CD4-positive, alpha-beta memory T cell (primary cell): ENCODE data around the gene ST14. TPM values are rescaled to one million over a fixed set of nuclear protein-coding genes. Genes with fewer than 3 reads are reported as not detected.
A peak's percentile ranks its signal among the peaks of the same experiment; 100 is the strongest.
"Not testable (repeated sequence)": the region's sequence is repeated elsewhere in the genome, so short reads cannot be mapped to it uniquely, and the experiment has no call there.

Source experiments
- CTCF ChIA-PET: fragments of 350-600 bp; sonication (Branson Sonifier 250); formaldehyde crosslinking; loops from one replicate; lab custom pipeline; 2021; ENCODE audit warnings: inconsistent platforms; ENCODE audit not compliant: partially characterized antibody; lab: Charles Lee
- POLR2A ChIA-PET: fragments of 350-600 bp; sonication (Branson Sonifier 250); formaldehyde crosslinking; loops from one replicate; lab custom pipeline; 2021; ENCODE audit not compliant: partially characterized antibody; lab: Charles Lee
- DNase-seq, 5 donors: peaks; one replicate each; pipeline versions ENCODE4 v3.0.0 to v3.0.0-alpha.2; 2020 to 2022; ENCODE audit warnings: mixed read lengths in 1 of 5
- H3K27ac ChIP-seq: one replicate; pipeline ENCODE4 v1.7.0; 2013; ENCODE audit warnings: low read depth, low read length
- H3K27me3 ChIP-seq: 2 replicates; pipeline ENCODE4 v1.7.0; 2013; ENCODE audit warnings: mild to moderate bottlenecking, low read length, moderate library complexity; ENCODE audit not compliant: insufficient read depth
- H3K36me3 ChIP-seq: 2 replicates; pipeline ENCODE4 v1.7.0; 2013; ENCODE audit warnings: mild to moderate bottlenecking, low read length, moderate library complexity; ENCODE audit not compliant: insufficient read depth
- H3K4me1 ChIP-seq: 2 replicates; pipeline ENCODE4 v1.7.0; 2013; ENCODE audit warnings: mild to moderate bottlenecking, low read length, moderate library complexity; ENCODE audit not compliant: insufficient read depth
- H3K4me3 ChIP-seq, 2 donors: one replicate each; pipeline ENCODE4 v1.7.0; 2013; ENCODE audit warnings: low read length in 2 of 2, mild to moderate bottlenecking in 1 of 2
- H3K9me3 ChIP-seq, 2 donors: one replicate each; pipeline ENCODE4 v1.7.0; 2013; ENCODE audit warnings: low read length in 2 of 2, control low read depth in 1 of 2; ENCODE audit not compliant: control insufficient read depth in 1 of 2
- H3K27ac Mint-ChIP-seq, 7 donors: one replicate each; pipeline ENCODE4 v1.8.0; 2020 to 2021; ENCODE audit warnings: mixed read lengths in 7 of 7, mild to moderate bottlenecking in 6 of 7, inconsistent platforms in 3 of 7, moderate library complexity in 3 of 7
- H3K27me3 Mint-ChIP-seq, 2 donors: one replicate each; pipeline ENCODE4 v1.8.0; 2020 to 2021; ENCODE audit warnings: mixed read lengths in 2 of 2
- H3K36me3 Mint-ChIP-seq, 2 donors: one replicate each; pipeline ENCODE4 v1.8.0; 2020 to 2021; ENCODE audit warnings: mixed read lengths in 2 of 2, inconsistent platforms in 1 of 2, mild to moderate bottlenecking in 1 of 2
- H3K4me1 Mint-ChIP-seq, 4 donors: one replicate each; pipeline ENCODE4 v1.8.0; 2020 to 2021; ENCODE audit warnings: mixed read lengths in 4 of 4, mild to moderate bottlenecking in 1 of 4
- H3K4me3 Mint-ChIP-seq, 8 donors: one replicate each; pipeline ENCODE4 v1.8.0; 2020 to 2021; ENCODE audit warnings: mixed read lengths in 8 of 8, mild to moderate bottlenecking in 7 of 8, moderate library complexity in 6 of 8, inconsistent platforms in 3 of 8
- H3K9me3 Mint-ChIP-seq, 8 donors: one replicate each; pipeline ENCODE4 v1.8.0; 2020 to 2021; ENCODE audit warnings: mixed read lengths in 8 of 8, mild to moderate bottlenecking in 5 of 8, inconsistent platforms in 3 of 8, moderate library complexity in 1 of 8
- intact Hi-C: fragments of 100-400 bp; cut with micrococcal nuclease; formaldehyde crosslinking; loops from one replicate; pipeline ENCODE4 v1.15.1; 2023
- polyA plus RNA-seq, 2 donors: library from polyadenylated mRNA; unstranded; fragments of 300-500 nt; fragmentation: Illumina TruSeq; gene quantifications; one replicate each; pipeline ENCODE4 v1.2.3, GENCODE V29; 2021
- total RNA-seq, 2 experiments: library from RNA; stranded (reverse); gene quantifications; one replicate each; pipeline ENCODE4 v1.2.3, GENCODE V29; 2021

The ST14 gene
- total and polyA plus RNA-seq, 4 experiments from 2014 or later: 0.47 to 0.79 (median 0.72) TPM; not detected in 1

- CTCF ChIA-PET, H3K27me3 Mint-ChIP-seq, H3K4me3 Mint-ChIP-seq, H3K27ac ChIP-seq, intact Hi-C loops, H3K9me3 ChIP-seq, H3K4me1 ChIP-seq, H3K9me3 Mint-ChIP-seq, H3K4me1 Mint-ChIP-seq, H3K36me3 ChIP-seq, POLR2A ChIA-PET, DNase-seq, H3K4me3 ChIP-seq, H3K27me3 ChIP-seq, H3K36me3 Mint-ChIP-seq: not testable (repeated sequence)
- peak overlapping the region in 1 of 7 donors; percentile 37 for H3K27ac Mint-ChIP-seq
These were observed 34.0 kb downstream of the ST14 start for GRCh38 chr11:130193551-130193950.

DNA sequence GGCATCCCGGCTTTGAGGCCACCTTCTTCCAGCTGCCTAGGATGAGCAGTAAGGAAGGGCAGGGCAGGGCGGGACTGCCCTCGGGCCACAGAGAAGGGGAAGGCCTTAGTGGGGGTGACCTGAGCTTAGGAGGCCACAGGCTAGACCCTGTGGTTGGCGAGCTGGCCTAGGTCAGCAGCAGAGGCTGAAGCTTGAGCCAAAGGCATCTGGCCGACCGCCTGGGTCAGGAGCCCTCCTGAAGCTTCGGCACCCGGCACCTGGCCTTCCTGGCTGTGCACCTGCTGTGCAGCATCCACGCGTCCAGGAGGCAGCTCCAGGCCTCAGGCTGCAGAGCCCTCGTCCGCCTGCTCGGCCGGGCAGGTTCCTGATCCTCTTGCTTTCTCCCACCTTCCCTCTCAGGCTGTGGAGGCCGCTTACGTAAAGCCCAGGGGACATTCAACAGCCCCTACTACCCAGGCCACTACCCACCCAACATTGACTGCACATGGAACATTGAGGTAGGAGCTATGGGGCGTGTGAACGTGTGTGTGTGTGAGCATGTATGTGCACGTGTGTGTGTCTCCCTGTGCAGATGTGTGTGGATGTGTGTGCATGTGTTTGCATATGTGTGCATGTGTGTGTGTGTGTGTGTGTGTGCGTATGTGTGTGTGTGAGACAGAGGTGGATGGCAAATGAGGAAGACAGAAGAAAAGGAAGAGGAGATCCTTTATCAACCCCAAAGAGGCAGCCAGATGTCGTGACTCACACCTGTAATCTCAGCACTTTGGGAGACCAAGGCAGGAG is 34.9 kb downstream of the ST14 start:
- Mint-ChIP-seq H3K27ac (no peak overlapping the region), H3K4me3 (peak overlapping the region in 1 of 8 donors; percentile 18), H3K4me1 (no peaks in the 10 kb centered on the region), H3K9me3 (peaks cover 0 to 1% (median 0%) of the 10 kb centered on the region in 8 donors), H3K27me3 (no peaks in the 10 kb centered on the region), H3K36me3 (no peaks in the 10 kb centered on the region)
- no peak overlapping the region for H3K27ac ChIP-seq
- no peaks in the 10 kb centered on the region for H3K36me3 ChIP-seq
- H3K9me3 ChIP-seq: no peaks in the 10 kb centered on the region
- H3K4me1 ChIP-seq: no peaks in the 10 kb centered on the region
- no peak for DNase-seq
- intact Hi-C loops: no loop called here
- H3K27me3 ChIP-seq: no peaks in the 10 kb centered on the region
- no peak overlapping the region for H3K4me3 ChIP-seq
- ChIA-PET CTCF (no interaction called here), POLR2A (no interaction called here)

DNA sequence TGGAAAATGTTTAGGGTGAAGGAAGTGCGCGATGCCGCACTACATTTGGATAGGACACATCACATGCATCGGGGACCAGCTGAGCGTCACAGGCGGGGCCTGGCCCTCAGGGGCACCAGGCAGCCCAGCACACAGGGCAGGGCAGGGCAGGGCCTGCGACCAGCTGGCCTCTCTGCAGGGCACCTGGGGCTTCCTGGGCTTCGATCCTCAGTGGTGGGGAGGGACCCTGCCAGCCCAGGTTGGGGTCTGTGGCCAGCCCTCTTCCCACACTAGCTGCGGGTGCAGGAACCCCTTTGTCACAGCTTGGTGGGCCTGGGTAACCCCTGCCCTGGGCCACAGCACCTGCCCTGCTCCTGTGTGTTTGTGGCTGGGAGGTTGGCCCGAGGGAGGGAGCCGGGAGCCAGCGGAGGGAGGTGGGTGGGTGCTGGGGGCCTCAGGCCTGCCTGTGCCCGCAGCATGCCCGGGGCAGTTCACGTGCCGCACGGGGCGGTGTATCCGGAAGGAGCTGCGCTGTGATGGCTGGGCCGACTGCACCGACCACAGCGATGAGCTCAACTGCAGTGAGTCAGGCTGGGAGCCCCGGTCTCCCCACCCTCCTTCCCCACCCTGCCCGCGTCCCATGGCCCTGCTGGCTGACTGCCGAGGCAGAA is 37.9 kb downstream of the ST14 start:
- no peaks in the 10 kb centered on the region for H3K4me1 ChIP-seq
- H3K9me3 Mint-ChIP-seq: peaks cover 0 to 1% (median 0%) of the 10 kb centered on the region in 8 donors
- H3K36me3 ChIP-seq: no peaks in the 10 kb centered on the region
- intact Hi-C loops: no loop called here
- no peaks in the 10 kb centered on the region for H3K4me1 Mint-ChIP-seq
- no peak overlapping the region for H3K4me3 Mint-ChIP-seq
- no peak overlapping the region for H3K4me3 ChIP-seq
- H3K27ac ChIP-seq: no peak overlapping the region
- H3K27me3 Mint-ChIP-seq: no peaks in the 10 kb centered on the region
- DNase-seq: no peak
- no peaks in the 10 kb centered on the region for H3K36me3 Mint-ChIP-seq
- ChIA-PET POLR2A (no interaction called here), CTCF (no interaction called here)
- H3K27ac Mint-ChIP-seq: peak overlapping the region in 1 of 7 donors; percentile 57
- H3K9me3 ChIP-seq: no peaks in the 10 kb centered on the region
- no peaks in the 10 kb centered on the region for H3K27me3 ChIP-seq

DNA sequence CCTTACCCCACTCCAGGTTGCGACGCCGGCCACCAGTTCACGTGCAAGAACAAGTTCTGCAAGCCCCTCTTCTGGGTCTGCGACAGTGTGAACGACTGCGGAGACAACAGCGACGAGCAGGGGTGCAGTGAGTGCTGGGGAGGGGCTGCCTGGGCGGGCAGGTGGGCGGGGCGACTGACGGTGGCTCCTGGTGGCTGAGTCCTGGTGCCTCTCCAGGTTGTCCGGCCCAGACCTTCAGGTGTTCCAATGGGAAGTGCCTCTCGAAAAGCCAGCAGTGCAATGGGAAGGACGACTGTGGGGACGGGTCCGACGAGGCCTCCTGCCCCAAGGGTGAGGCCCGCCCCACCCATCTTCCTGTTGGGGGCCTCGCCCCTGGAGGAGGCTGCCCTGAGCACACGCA is 38.7 kb downstream of the ST14 start:
- DNase-seq: no peak
- H3K27ac ChIP-seq: no peak overlapping the region
- Mint-ChIP-seq H3K36me3 (no peaks in the 10 kb centered on the region), H3K27ac (no peak overlapping the region), H3K4me1 (no peaks in the 10 kb centered on the region), H3K27me3 (peaks cover 0 to under 1% of the 10 kb centered on the region in 2 donors), H3K9me3 (peaks cover 0 to 1% (median 0%) of the 10 kb centered on the region in 8 donors), H3K4me3 (no peak overlapping the region)
- H3K27me3 ChIP-seq: no peaks in the 10 kb centered on the region
- no peaks in the 10 kb centered on the region for H3K36me3 ChIP-seq
- H3K4me1 ChIP-seq: no peaks in the 10 kb centered on the region
- ChIA-PET CTCF (no interaction called here), POLR2A (no interaction called here)
- H3K9me3 ChIP-seq: no peaks in the 10 kb centered on the region
- no peak overlapping the region for H3K4me3 ChIP-seq
- intact Hi-C loops: no loop called here

GRCh38 chr11:130198964-130199363 is 39.4 kb downstream of the ST14 start:
- CTCF ChIA-PET: no interaction called here

DNA sequence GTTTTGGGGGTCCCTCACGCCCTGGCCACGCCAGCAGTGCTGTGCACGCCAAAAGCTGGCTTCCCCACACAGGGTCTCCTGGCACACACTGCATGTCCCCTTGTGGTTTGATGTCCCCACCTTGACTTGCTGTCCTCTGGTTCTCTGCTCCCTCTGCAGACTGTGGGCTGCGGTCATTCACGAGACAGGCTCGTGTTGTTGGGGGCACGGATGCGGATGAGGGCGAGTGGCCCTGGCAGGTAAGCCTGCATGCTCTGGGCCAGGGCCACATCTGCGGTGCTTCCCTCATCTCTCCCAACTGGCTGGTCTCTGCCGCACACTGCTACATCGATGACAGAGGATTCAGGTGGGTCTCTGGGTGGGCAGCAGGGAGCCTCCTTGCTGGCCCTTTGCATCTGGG is 40.2 kb downstream of the ST14 start:
- H3K36me3 Mint-ChIP-seq: no peaks in the 10 kb centered on the region
- DNase-seq: no peak
- POLR2A ChIA-PET: no interaction called here

More at GRCh38 chr11:130198964-130199363, 39.4 kb downstream of the ST14 start:
- Mint-ChIP-seq H3K27ac (no peak overlapping the region), H3K4me1 (no peaks in the 10 kb centered on the region), H3K4me3 (no peak overlapping the region), H3K27me3 (peaks cover 0 to 1% of the 10 kb centered on the region in 2 donors), H3K9me3 (peaks cover 0 to 1% (median 0%) of the 10 kb centered on the region in 8 donors), H3K36me3 (no peaks in the 10 kb centered on the region)
- H3K9me3 ChIP-seq: no peaks in the 10 kb centered on the region
- H3K4me1 ChIP-seq: no peaks in the 10 kb centered on the region
- no peak for DNase-seq
- H3K27ac ChIP-seq: no peak overlapping the region
- no peaks in the 10 kb centered on the region for H3K27me3 ChIP-seq
- H3K36me3 ChIP-seq: no peaks in the 10 kb centered on the region
- intact Hi-C loops: no loop called here
- POLR2A ChIA-PET: no interaction called here
- H3K4me3 ChIP-seq: no peak overlapping the region

GRCh38 chr11:130201026-130201425 is 41.4 kb downstream of the ST14 start:
- Mint-ChIP-seq H3K4me1 (no peaks in the 10 kb centered on the region), H3K27ac (no peak overlapping the region), H3K9me3 (peaks cover 0 to 3% (median 0%) of the 10 kb centered on the region in 8 donors), H3K36me3 (no peaks in the 10 kb centered on the region), H3K27me3 (peaks cover 0 to 1% of the 10 kb centered on the region in 2 donors), H3K4me3 (peak overlapping the region in 1 of 8 donors; percentile 60)
- no peaks in the 10 kb centered on the region for H3K27me3 ChIP-seq
- intact Hi-C loops: no loop called here
- no peaks in the 10 kb centered on the region for H3K4me1 ChIP-seq
- H3K9me3 ChIP-seq: no peaks in the 10 kb centered on the region
- H3K4me3 ChIP-seq: no peak overlapping the region
- ChIA-PET POLR2A (no interaction called here), CTCF (interaction anchor here (0.8 to 1.8 kb wide), 2 partner anchors 9 to 15 kb away, joined by 3 to 6 read pairs; no protein-coding TSS in a partner anchor)
- no peak overlapping the region for H3K27ac ChIP-seq
- DNase-seq: no peak
- no peaks in the 10 kb centered on the region for H3K36me3 ChIP-seq

More for the DNA sequence above, 40.2 kb downstream of the ST14 start:
- Mint-ChIP-seq H3K27ac (no peak overlapping the region), H3K9me3 (peaks cover 0 to 1% (median 0%) of the 10 kb centered on the region in 8 donors), H3K27me3 (peaks cover 0 to 1% of the 10 kb centered on the region in 2 donors), H3K4me1 (no peaks in the 10 kb centered on the region), H3K4me3 (no peak overlapping the region)
- Histone ChIP-seq H3K36me3 (no peaks in the 10 kb centered on the region), H3K27me3 (no peaks in the 10 kb centered on the region), H3K4me3 (no peak overlapping the region), H3K9me3 (no peaks in the 10 kb centered on the region), H3K27ac (no peak overlapping the region), H3K4me1 (no peaks in the 10 kb centered on the region)
- intact Hi-C loops: no loop called here
- CTCF ChIA-PET: no interaction called here
